ENCODE measurements around the gene CCDC6. TPM values are rescaled to one million over a fixed set of nuclear protein-coding genes. Genes with fewer than 3 reads are reported as not detected.

The CCDC6 gene
- total RNA-seq, 4 donors from 2014 or later, result 21.5 to 42.2 (median 35.6) TPM

DNA sequence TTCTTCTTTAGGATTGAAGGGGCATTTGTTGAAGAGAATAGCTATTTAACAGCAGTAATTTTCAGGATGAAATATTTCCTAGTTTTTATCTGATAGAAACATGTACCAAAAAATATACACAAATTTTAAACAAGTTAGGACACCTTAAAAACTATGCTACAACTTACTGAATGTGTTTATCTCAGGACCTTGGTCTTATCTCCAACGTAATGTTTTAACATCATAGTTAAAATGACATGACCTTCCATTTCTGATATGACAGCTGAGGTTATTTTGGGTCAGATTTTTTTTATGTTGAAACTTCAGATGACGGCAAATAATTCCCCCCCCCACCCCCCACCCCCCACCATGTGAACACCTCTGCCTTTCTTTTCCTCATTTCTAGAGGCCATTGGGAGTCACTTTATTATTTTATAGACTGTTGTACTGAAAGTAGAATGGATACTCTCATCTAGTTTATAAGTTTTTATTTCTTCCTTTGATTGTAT lies 161.1 kb downstream of the CCDC6 start:
- TF ChIP-seq, protein P1, sequence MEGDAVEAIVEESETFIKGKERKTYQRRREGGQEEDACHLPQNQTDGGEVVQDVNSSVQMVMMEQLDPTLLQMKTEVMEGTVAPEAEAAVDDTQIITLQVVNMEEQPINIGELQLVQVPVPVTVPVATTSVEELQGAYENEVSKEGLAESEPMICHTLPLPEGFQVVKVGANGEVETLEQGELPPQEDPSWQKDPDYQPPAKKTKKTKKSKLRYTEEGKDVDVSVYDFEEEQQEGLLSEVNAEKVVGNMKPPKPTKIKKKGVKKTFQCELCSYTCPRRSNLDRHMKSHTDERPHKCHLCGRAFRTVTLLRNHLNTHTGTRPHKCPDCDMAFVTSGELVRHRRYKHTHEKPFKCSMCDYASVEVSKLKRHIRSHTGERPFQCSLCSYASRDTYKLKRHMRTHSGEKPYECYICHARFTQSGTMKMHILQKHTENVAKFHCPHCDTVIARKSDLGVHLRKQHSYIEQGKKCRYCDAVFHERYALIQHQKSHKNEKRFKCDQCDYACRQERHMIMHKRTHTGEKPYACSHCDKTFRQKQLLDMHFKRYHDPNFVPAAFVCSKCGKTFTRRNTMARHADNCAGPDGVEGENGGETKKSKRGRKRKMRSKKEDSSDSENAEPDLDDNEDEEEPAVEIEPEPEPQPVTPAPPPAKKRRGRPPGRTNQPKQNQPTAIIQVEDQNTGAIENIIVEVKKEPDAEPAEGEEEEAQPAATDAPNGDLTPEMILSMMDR (IDR thresholded peaks at IDR 0.05; ENCODE audit: low read depth), result no peak

DNA sequence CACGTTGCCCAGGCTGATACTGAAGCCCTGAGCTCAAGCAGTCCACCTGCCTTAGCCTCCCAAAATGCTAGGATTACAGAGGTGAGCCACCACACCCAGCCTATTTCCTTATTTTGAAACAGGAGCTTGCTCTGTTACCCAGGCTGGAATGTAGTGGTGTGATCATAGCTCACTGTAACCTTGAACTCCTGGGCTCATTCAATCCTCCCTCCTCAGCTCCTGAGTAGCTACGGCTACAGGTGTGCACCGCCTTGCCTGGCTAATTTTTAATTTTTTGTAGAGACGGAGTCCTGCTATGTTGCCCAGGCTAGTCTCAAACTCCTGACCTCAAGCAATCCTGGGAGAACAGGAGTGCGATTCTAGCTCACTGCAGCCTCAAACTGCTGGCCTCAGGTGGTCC lies 164.8 kb downstream of the CCDC6 start:
- TF ChIP-seq, protein P1 (IDR thresholded peaks at IDR 0.05; ENCODE audit: low read depth), result no peak

DNA sequence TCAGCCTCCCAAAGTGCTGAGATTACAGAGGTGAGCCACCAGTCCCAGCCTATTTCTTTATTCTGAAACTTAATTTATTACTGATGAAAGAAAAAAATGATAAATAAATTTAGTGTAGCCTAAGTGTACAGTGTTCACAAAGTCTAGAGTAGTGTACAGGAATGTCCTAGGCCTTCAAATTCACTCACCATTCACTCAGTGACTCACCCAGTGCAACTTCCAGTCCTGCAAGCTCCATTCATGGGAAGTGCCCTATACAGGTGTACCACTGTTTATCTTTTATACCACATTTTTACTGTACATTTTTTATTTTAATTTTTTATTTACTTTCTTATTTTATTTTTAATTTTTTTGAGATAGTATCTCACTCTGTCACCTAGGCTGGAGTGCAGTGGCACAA lies 165.3 kb downstream of the CCDC6 start:
- TF ChIP-seq, protein P1 (IDR thresholded peaks at IDR 0.05; ENCODE audit: low read depth), result no peak

Other genes with a start within 250 kb of the CCDC6 start
- gene SLC16A9, start 196.7 kb downstream of the CCDC6 start, total RNA-seq, result under 1 TPM; 0.17 to 0.82 (median 0.39) TPM
- not detected for gene MRLN, start 153.1 kb downstream of the CCDC6 start, total RNA-seq